Stomach smooth muscle (tissue), 2 donors: ENCODE results near the gene RAB17.

ENCODE experiments used
- H3K27ac ChIP-seq: one replicate; pipeline ENCODE4 v1.7.0; 2013; ENCODE audit warnings: mild to moderate bottlenecking, low read length, inconsistent platforms
- H3K27me3 ChIP-seq, 2 donors: one replicate each; pipeline ENCODE4 v1.7.0; 2013; ENCODE audit warnings: low read length in 2 of 2; ENCODE audit not compliant: insufficient read depth in 2 of 2, control insufficient read depth in 1 of 2
- H3K36me3 ChIP-seq, 2 donors: one replicate each; pipeline ENCODE4 v1.7.0; 2013; ENCODE audit warnings: low read length in 2 of 2; ENCODE audit not compliant: control insufficient read depth in 2 of 2, insufficient read depth in 2 of 2
- H3K4me1 ChIP-seq: one replicate; pipeline ENCODE4 v1.7.0; 2013; ENCODE audit warnings: low read length; ENCODE audit not compliant: control insufficient read depth, insufficient read depth
- H3K4me3 ChIP-seq, 2 donors: one replicate each; pipeline ENCODE4 v1.7.0; 2013; ENCODE audit warnings: low read length in 2 of 2
- H3K9ac ChIP-seq, 2 donors: one replicate each; pipeline ENCODE4 v1.7.0; 2013; ENCODE audit warnings: low read length in 2 of 2, mild to moderate bottlenecking in 1 of 2
- H3K9me3 ChIP-seq, 2 donors: one replicate each; pipeline ENCODE4 v1.7.0; 2013; ENCODE audit warnings: low read length in 2 of 2; ENCODE audit not compliant: control insufficient read depth in 2 of 2
- donor health status: healthy.
- donor health status: Pancreatic carcinoma.

RAB17 gene

GRCh38 chr2:237590272-237591140, at the start of gene RAB17:
TSS of gene RAB17 (minus strand) at chr2:237590734. CDS start at chr2:237586154, 4,580 bp downstream.
- Histone ChIP-seq H3K4me3 (peak within 1 kb of the TSS in 1 of 2 donors; percentile 15), H3K36me3 (no peaks in the 10 kb centered on the region), H3K9me3 (no peaks in the 10 kb centered on the region), H3K4me1 (peaks cover 40% of the 10 kb centered on the region), H3K27ac (no peak within 1 kb of the TSS), H3K9ac (peak within 1 kb of the TSS in 1 of 2 donors; percentile 29), H3K27me3 (no peaks in the 10 kb centered on the region)

- H3K36me3 ChIP-seq: peaks cover 3 to 6% of the 10 kb centered on the region in 2 donors
- no peaks in the 10 kb centered on the region for H3K27me3 ChIP-seq
- no peak overlapping the region for H3K4me3 ChIP-seq
- no peaks in the 10 kb centered on the region for H3K9me3 ChIP-seq
- H3K9ac ChIP-seq: no peak overlapping the region
- peaks cover 4% of the 10 kb centered on the region for H3K4me1 ChIP-seq
- H3K27ac ChIP-seq: no peak overlapping the region
Measured at GRCh38 chr2:237639836-237640220, 49.3 kb upstream of the RAB17 start.

- Histone ChIP-seq H3K4me3 (no peak overlapping the region), H3K27ac (no peak overlapping the region), H3K36me3 (peaks cover 3% of the 10 kb centered on the region in 2 donors), H3K9me3 (no peaks in the 10 kb centered on the region), H3K4me1 (peaks cover 4% of the 10 kb centered on the region), H3K9ac (no peak overlapping the region), H3K27me3 (no peaks in the 10 kb centered on the region)
Measured at GRCh38 chr2:237639052-237639835, 48.7 kb upstream of the RAB17 start.

- H3K36me3 ChIP-seq: peaks cover 3% of the 10 kb centered on the region in 2 donors
- peaks cover 12% of the 10 kb centered on the region for H3K4me1 ChIP-seq
- H3K9me3 ChIP-seq: no peaks in the 10 kb centered on the region
- H3K9ac ChIP-seq: no peak overlapping the region
- H3K4me3 ChIP-seq: no peak overlapping the region
- H3K27me3 ChIP-seq: no peaks in the 10 kb centered on the region
- H3K27ac ChIP-seq: no peak overlapping the region
Measured at GRCh38 chr2:237638176-237638575, 47.6 kb upstream of the RAB17 start.

GRCh38 chr2:237637429-237638135, 47.0 kb upstream of the RAB17 start:
- H3K4me1 ChIP-seq: peaks cover 17% of the 10 kb centered on the region

GRCh38 chr2:237636578-237636977, 46.0 kb upstream of the RAB17 start:
- no peak overlapping the region for H3K27ac ChIP-seq
- H3K9me3 ChIP-seq: no peaks in the 10 kb centered on the region
- peaks cover 25% of the 10 kb centered on the region for H3K4me1 ChIP-seq
- no peak overlapping the region for H3K4me3 ChIP-seq
- H3K27me3 ChIP-seq: no peaks in the 10 kb centered on the region
- H3K9ac ChIP-seq: no peak overlapping the region
- peaks cover 6% of the 10 kb centered on the region in 2 donors for H3K36me3 ChIP-seq

More at GRCh38 chr2:237637429-237638135, 47.0 kb upstream of the RAB17 start:
- H3K27me3 ChIP-seq: no peaks in the 10 kb centered on the region
- H3K9me3 ChIP-seq: no peaks in the 10 kb centered on the region
- no peak overlapping the region for H3K4me3 ChIP-seq
- no peak overlapping the region for H3K9ac ChIP-seq
- H3K36me3 ChIP-seq: peaks cover 3% of the 10 kb centered on the region in 2 donors
- no peak overlapping the region for H3K27ac ChIP-seq

GRCh38 chr2:237633061-237633561, 42.6 kb upstream of the RAB17 start:
- Histone ChIP-seq H3K9ac (no peak overlapping the region), H3K9me3 (no peaks in the 10 kb centered on the region), H3K27me3 (no peaks in the 10 kb centered on the region), H3K36me3 (peaks cover 3 to 12% of the 10 kb centered on the region in 2 donors), H3K4me1 (peaks cover 54% of the 10 kb centered on the region), H3K4me3 (no peak overlapping the region), H3K27ac (peak overlapping the region; percentile 24)

GRCh38 chr2:237631801-237632585, 41.5 kb upstream of the RAB17 start:
- no peak overlapping the region for H3K9ac ChIP-seq
- no peaks in the 10 kb centered on the region for H3K9me3 ChIP-seq
- H3K4me3 ChIP-seq: no peak overlapping the region
- H3K27ac ChIP-seq: no peak overlapping the region
- peaks cover 3 to 12% of the 10 kb centered on the region in 2 donors for H3K36me3 ChIP-seq
- H3K27me3 ChIP-seq: no peaks in the 10 kb centered on the region
- H3K4me1 ChIP-seq: peaks cover 59% of the 10 kb centered on the region

- peaks cover 63% of the 10 kb centered on the region for H3K4me1 ChIP-seq
- no peak overlapping the region for H3K9ac ChIP-seq
- H3K36me3 ChIP-seq: peaks cover 3 to 12% of the 10 kb centered on the region in 2 donors
- no peaks in the 10 kb centered on the region for H3K27me3 ChIP-seq
- no peaks in the 10 kb centered on the region for H3K9me3 ChIP-seq
- no peak overlapping the region for H3K4me3 ChIP-seq
- H3K27ac ChIP-seq: no peak overlapping the region
Measured at GRCh38 chr2:237631007-237631785, 40.7 kb upstream of the RAB17 start.
